Progenitor cell of endocrine pancreas (in vitro differentiated cells): Measurements from ENCODE around the gene DOCK2. TPM values are rescaled to one million over a fixed set of nuclear protein-coding genes. Genes with fewer than 3 reads are reported as not detected.
"Not testable (repeated sequence)": the region's sequence is repeated elsewhere in the genome, so short reads cannot be mapped to it uniquely, and the experiment has no call there.

Experiments
- DNase-seq: peaks from one replicate; pipeline ENCODE4 v3.0.0; 2021; ENCODE audit warnings: low spot score; ENCODE audit not compliant: unreplicated experiment
- H3K27ac Mint-ChIP-seq: 2 replicates; pipeline ENCODE4 v1.8.0; 2021; ENCODE audit warnings: mild to moderate bottlenecking, moderate library complexity, mixed read lengths
- H3K27me3 Mint-ChIP-seq: 2 replicates; pipeline ENCODE4 v1.8.0; 2021; ENCODE audit warnings: mixed read lengths
- H3K36me3 Mint-ChIP-seq: 2 replicates; pipeline ENCODE4 v1.8.0; 2022; ENCODE audit warnings: mixed read lengths; ENCODE audit not compliant: insufficient read depth
- H3K4me1 Mint-ChIP-seq: 2 replicates; pipeline ENCODE4 v1.8.0; 2021; ENCODE audit warnings: low read depth, mixed read lengths
- H3K4me3 Mint-ChIP-seq: 2 replicates; pipeline ENCODE4 v1.8.0; 2021; ENCODE audit warnings: low read depth, mild to moderate bottlenecking, moderate library complexity, mixed read lengths
- H3K9me3 Mint-ChIP-seq: 2 replicates; pipeline ENCODE4 v1.8.0; 2021; ENCODE audit warnings: low read depth, mixed read lengths
- CTCF ChIP-seq: fragments of 200-600 bp; sonication (generic); IDR thresholded peaks from one replicate; pipeline ENCODE4 v1.5.0; 2021; ENCODE audit warnings: antibody characterized with exemption, mild to moderate bottlenecking; ENCODE audit not compliant: unreplicated experiment
- total RNA-seq: library from RNA; stranded (reverse); gene quantifications from 2 replicates; pipeline ENCODE4 v1.2.1, GENCODE V29; 2021

Gene DOCK2
- total RNA-seq, 1 donor from 2014 or later, result not detected

- Mint-ChIP-seq H3K36me3 (no peaks in the 10 kb centered on the region), H3K4me3 (no peak overlapping the region), H3K27ac (no peak overlapping the region), H3K9me3 (no peaks in the 10 kb centered on the region), H3K4me1 (peaks cover 9% of the 10 kb centered on the region), H3K27me3 (peaks cover 69% of the 10 kb centered on the region)
- no peak for DNase-seq
- no peak for TF ChIP-seq CTCF
Measured at GRCh38 chr5:169803077-169803981, 166.3 kb downstream of the DOCK2 start.

DNA sequence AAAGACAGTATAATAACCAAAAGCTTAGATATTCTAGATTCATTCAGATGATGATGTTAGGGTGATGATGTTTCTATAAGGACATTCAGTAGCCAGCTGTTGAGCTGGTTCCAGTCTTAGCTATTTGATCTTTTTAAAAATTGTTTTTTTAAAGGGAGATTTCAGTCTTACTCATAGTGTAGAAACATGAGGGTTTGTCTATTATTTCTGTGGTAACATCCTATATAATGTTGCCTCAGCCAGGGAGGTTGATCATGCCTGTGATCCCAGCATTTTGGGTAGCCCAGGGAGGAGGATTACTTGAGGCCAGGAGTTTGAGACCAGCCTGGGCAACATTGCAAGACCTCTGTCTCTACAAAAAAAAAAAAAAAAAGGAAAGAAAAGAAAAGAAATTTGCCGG is 167.8 kb downstream of the DOCK2 start:
- no peak for DNase-seq
- peaks cover 67% of the 10 kb centered on the region for H3K27me3 Mint-ChIP-seq
- H3K4me1 Mint-ChIP-seq, result peaks cover 8% of the 10 kb centered on the region
- TF ChIP-seq CTCF, result no peak
- no peaks in the 10 kb centered on the region for H3K36me3 Mint-ChIP-seq
- no peaks in the 10 kb centered on the region for H3K9me3 Mint-ChIP-seq
- H3K4me3 Mint-ChIP-seq, result no peak overlapping the region
- no peak overlapping the region for H3K27ac Mint-ChIP-seq

DNA sequence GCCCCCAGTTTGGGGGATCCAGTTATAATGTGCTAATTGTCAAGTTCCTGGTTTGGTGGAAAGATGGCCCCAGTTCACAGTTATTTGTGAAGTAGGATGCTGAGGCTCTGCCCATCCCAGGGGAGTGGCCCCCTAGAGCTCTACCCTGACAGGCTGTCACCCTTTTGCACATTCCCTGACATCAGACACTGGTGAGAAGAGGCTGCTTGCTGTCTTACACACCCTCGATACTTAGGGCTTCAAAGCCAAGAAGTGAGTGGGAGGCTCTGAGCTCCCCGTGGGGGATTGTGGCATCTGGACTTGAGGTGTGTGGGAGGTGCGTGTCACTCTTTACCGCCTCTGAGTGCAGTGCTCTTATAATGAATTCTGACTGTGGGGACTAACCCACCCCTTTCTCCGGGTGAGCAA is 168.5 kb downstream of the DOCK2 start:
- no peak overlapping the region for H3K27ac Mint-ChIP-seq
- DNase-seq, result no peak
- H3K4me1 Mint-ChIP-seq, result peaks cover 8% of the 10 kb centered on the region
- H3K36me3 Mint-ChIP-seq, result no peaks in the 10 kb centered on the region
- TF ChIP-seq CTCF, result no peak
- peaks cover 67% of the 10 kb centered on the region for H3K27me3 Mint-ChIP-seq
- no peaks in the 10 kb centered on the region for H3K9me3 Mint-ChIP-seq
- H3K4me3 Mint-ChIP-seq, result no peak overlapping the region

GRCh38 chr5:169805937-169806700 is 169.0 kb downstream of the DOCK2 start:
- H3K36me3 Mint-ChIP-seq, result no peaks in the 10 kb centered on the region
- no peak overlapping the region for H3K4me3 Mint-ChIP-seq
- peaks cover 7% of the 10 kb centered on the region for H3K4me1 Mint-ChIP-seq
- H3K27ac Mint-ChIP-seq, result no peak overlapping the region
- peaks cover 71% of the 10 kb centered on the region for H3K27me3 Mint-ChIP-seq
- no peak for DNase-seq
- TF ChIP-seq CTCF, result no peak
- no peaks in the 10 kb centered on the region for H3K9me3 Mint-ChIP-seq

DNA sequence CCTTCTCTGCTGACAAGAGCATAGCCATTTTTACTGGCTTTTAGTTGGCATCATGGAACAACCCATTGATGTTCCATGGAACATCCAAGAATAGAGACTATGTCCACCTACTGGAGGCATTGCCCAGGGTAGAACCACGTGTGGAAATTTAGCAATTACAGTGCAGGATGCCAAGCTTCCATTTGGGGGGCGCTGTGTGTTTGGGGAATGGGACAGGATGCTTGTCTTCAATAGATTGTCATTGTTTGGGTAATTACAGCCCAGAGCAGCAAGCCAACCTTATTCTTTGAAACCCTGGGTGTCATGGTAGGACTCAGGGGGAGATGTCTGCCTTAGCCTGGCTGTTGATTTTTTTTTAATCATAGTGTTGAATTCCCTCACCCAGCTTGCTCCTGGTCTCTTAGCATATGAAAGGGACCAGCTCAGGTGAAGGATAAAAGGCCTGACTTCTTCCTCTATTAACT is 171.1 kb downstream of the DOCK2 start:
- no peak overlapping the region for H3K4me3 Mint-ChIP-seq
- H3K27ac Mint-ChIP-seq, result no peak overlapping the region
- no peaks in the 10 kb centered on the region for H3K9me3 Mint-ChIP-seq
- H3K27me3 Mint-ChIP-seq, result peaks cover 72% of the 10 kb centered on the region
- DNase-seq, result no peak
- peaks cover 5% of the 10 kb centered on the region for H3K4me1 Mint-ChIP-seq
- H3K36me3 Mint-ChIP-seq, result no peaks in the 10 kb centered on the region
- no peak for TF ChIP-seq CTCF

DNA sequence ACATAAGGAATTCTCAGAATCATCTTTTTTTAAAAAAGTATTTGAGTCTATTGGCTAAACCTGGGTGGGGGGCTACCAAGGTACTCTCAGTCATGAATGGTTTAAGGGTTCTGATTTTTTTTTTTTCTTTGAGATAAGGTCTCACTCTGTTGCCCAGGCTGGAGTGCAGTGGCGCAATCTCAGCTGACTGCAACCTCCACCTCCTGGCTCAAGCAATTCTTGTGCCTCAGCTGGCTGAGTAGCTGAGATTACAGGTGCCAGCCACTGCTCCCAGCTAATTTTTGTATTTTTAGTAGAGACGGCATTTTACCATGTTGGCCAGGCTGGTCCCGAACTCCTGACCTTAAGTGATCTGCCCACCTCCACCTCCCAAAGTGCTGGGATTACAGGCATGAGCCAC is 171.8 kb downstream of the DOCK2 start:
- not testable (repeated sequence) for H3K4me1 Mint-ChIP-seq, H3K9me3 Mint-ChIP-seq, DNase-seq, H3K36me3 Mint-ChIP-seq, H3K27ac Mint-ChIP-seq, H3K4me3 Mint-ChIP-seq
- H3K27me3 Mint-ChIP-seq, result peaks cover 69% of the 10 kb centered on the region
